HL-60 (cell line): ENCODE results near the gene EIF1AX.

Source experiments
- GABPA ChIP-seq: IDR thresholded peaks from 2 replicates; pipeline ENCODE4 v1.6.1; 2012; ENCODE audit warnings: low read depth
- POLR2AphosphoS5 ChIP-seq: IDR thresholded peaks from 2 replicates; pipeline ENCODE4 v1.6.1; 2012; ENCODE audit warnings: low read depth
- TF ChIP-seq, protein P1 (sequence below): IDR thresholded peaks from one replicate; pipeline ENCODE4 v1.5.1; 2011; ENCODE audit warnings: low read length, control low read depth, inconsistent platforms; ENCODE audit not compliant: insufficient read depth
- TF ChIP-seq, protein P2 (sequence below): IDR thresholded peaks from 2 replicates; pipeline ENCODE4 v1.6.1; 2012; ENCODE audit warnings: low read depth; ENCODE audit not compliant: insufficient replicate concordance

DNA sequence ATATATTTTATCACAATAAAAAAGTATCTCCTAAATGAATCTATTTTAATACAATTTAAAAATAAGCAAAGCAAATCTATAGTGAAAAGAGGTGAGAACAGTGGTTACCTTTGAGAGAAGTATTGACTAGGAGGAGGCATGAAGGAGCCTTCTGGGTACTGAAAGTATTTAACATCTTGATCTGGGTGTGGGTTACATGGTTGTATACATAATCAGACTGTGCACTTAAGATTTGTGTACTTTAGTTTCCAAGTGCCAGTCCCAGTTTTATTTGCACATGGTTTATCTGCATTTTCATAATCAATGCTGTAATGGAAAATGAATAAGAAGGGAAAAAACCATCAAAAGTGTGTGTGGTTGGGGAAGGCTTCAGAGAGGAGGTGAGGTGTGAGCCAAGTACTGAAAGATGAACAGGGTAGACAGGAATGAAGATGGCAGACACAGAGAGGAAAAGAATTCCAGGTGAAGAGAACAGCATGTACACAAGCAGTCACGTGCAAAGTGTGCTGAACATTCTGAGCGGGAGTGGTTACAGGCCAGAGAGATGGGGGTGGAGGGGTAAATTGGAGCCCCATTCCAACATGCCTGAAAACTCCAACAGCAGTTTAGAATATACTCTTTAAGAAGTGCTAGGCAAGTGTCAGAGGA, 39.6 kb downstream of the EIF1AX start:
- TF ChIP-seq, protein P1, sequence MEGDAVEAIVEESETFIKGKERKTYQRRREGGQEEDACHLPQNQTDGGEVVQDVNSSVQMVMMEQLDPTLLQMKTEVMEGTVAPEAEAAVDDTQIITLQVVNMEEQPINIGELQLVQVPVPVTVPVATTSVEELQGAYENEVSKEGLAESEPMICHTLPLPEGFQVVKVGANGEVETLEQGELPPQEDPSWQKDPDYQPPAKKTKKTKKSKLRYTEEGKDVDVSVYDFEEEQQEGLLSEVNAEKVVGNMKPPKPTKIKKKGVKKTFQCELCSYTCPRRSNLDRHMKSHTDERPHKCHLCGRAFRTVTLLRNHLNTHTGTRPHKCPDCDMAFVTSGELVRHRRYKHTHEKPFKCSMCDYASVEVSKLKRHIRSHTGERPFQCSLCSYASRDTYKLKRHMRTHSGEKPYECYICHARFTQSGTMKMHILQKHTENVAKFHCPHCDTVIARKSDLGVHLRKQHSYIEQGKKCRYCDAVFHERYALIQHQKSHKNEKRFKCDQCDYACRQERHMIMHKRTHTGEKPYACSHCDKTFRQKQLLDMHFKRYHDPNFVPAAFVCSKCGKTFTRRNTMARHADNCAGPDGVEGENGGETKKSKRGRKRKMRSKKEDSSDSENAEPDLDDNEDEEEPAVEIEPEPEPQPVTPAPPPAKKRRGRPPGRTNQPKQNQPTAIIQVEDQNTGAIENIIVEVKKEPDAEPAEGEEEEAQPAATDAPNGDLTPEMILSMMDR: no peak
- TF ChIP-seq, protein P2, sequence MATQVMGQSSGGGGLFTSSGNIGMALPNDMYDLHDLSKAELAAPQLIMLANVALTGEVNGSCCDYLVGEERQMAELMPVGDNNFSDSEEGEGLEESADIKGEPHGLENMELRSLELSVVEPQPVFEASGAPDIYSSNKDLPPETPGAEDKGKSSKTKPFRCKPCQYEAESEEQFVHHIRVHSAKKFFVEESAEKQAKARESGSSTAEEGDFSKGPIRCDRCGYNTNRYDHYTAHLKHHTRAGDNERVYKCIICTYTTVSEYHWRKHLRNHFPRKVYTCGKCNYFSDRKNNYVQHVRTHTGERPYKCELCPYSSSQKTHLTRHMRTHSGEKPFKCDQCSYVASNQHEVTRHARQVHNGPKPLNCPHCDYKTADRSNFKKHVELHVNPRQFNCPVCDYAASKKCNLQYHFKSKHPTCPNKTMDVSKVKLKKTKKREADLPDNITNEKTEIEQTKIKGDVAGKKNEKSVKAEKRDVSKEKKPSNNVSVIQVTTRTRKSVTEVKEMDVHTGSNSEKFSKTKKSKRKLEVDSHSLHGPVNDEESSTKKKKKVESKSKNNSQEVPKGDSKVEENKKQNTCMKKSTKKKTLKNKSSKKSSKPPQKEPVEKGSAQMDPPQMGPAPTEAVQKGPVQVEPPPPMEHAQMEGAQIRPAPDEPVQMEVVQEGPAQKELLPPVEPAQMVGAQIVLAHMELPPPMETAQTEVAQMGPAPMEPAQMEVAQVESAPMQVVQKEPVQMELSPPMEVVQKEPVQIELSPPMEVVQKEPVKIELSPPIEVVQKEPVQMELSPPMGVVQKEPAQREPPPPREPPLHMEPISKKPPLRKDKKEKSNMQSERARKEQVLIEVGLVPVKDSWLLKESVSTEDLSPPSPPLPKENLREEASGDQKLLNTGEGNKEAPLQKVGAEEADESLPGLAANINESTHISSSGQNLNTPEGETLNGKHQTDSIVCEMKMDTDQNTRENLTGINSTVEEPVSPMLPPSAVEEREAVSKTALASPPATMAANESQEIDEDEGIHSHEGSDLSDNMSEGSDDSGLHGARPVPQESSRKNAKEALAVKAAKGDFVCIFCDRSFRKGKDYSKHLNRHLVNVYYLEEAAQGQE: no peak
- TF ChIP-seq POLR2AphosphoS5 (no peak), GABPA (no peak)
